Endothelial cell of umbilical vein (primary cell): ENCODE measurements around the gene QTRT2. TPM values are rescaled to one million over a fixed set of nuclear protein-coding genes. Genes with fewer than 3 reads are reported as not detected.

Source experiments
- polyA plus RNA-seq, 4 experiments: library from polyadenylated mRNA; depleted of rRNA in 3 of 4; stranded (reverse) in 3 of 4; unstranded in 1 of 4; fragments of >200 nt; gene quantifications; 2 replicates each; pipeline versions ENCODE4 v1.2.1 to v1.2.3, GENCODE V29; 2011 to 2012; ENCODE audit warnings: missing spikeins in 1 of 4
- total RNA-seq: library from RNA; stranded (reverse); gene quantifications from 2 replicates; pipeline ENCODE4 v1.2.3, GENCODE V29; 2021

The QTRT2 gene
- total and polyA plus RNA-seq, 2 donors (not counting 3 experiments of a cell fraction or from before 2014, with no cell fraction given): 11.0 to 42.8 TPM

Other genes starting within 250 kb of the QTRT2 start
- 17.0 and 24.0 TPM in 2 replicates for gene GRAMD1C, start 217.9 kb upstream of the QTRT2 start, total RNA-seq
- gene GRAMD1C, start 217.9 kb upstream of the QTRT2 start, polyA plus RNA-seq: 3.1 and 7.0 TPM in 2 replicates
- 1.9 and 3.2 TPM in 2 replicates for gene ZDHHC23, start 108.7 kb upstream of the QTRT2 start, total RNA-seq
- gene ZDHHC23, start 108.7 kb upstream of the QTRT2 start, polyA plus RNA-seq: 0.94 and 0.99 TPM in 2 replicates
- 3.8 and 4.9 TPM in 2 replicates for gene CCDC191, start 211 bp upstream of the QTRT2 start, total RNA-seq
- gene CCDC191, start 211 bp upstream of the QTRT2 start, polyA plus RNA-seq: 1.4 and 1.7 TPM in 2 replicates
- gene DRD3, start 122.3 kb downstream of the QTRT2 start, total RNA-seq: not detected in 2 replicates
- not detected in 2 replicates for gene DRD3, start 122.3 kb downstream of the QTRT2 start, polyA plus RNA-seq
- gene ZNF80, start 180.8 kb downstream of the QTRT2 start, total RNA-seq: not detected in 2 replicates
- gene ZNF80, start 180.8 kb downstream of the QTRT2 start, polyA plus RNA-seq: not detected in 2 replicates
- gene TIGIT, start 237.3 kb downstream of the QTRT2 start, total RNA-seq: not detected in 2 replicates
- not detected in 2 replicates for gene TIGIT, start 237.3 kb downstream of the QTRT2 start, polyA plus RNA-seq